IPS-NIHi11 (cell line): Measurements from ENCODE around the gene KLF18.
"Not testable (repeated sequence)": the region's sequence is repeated elsewhere in the genome, so short reads cannot be mapped to it uniquely, and the experiment has no call there.

Experiments
- DNase-seq: peaks from one replicate; pipeline ENCODE4 v3.0.0; 2012; ENCODE audit warnings: mixed read lengths, low spot score

Gene KLF18

GRCh38 chr1:44141531-44141930 lies at the start of gene KLF18:
Gene KLF18 (minus strand): TSS chr1:44141631. CDS start chr1:44141631, 0 bp downstream.
- DNase-seq = no peak

GRCh38 chr1:44174630-44175029 lies 33.2 kb upstream of the KLF18 start:
- DNase-seq = no peak

GRCh38 chr1:44170281-44170823 lies 28.9 kb upstream of the KLF18 start:
- DNase-seq = peak; percentile 29

GRCh38 chr1:44168520-44169098 lies 27.2 kb upstream of the KLF18 start:
- peak; percentile 30 for DNase-seq

- no peak for DNase-seq
Observed at GRCh38 chr1:44161546-44161945, 20.1 kb upstream of the KLF18 start.

GRCh38 chr1:44158871-44159270 lies 17.4 kb upstream of the KLF18 start:
- DNase-seq = no peak

- DNase-seq = no peak
Observed at GRCh38 chr1:44157903-44158302, 16.5 kb upstream of the KLF18 start.

- no peak for DNase-seq
Observed at GRCh38 chr1:44154049-44154448, 12.6 kb upstream of the KLF18 start.

- DNase-seq = no peak
Observed at GRCh38 chr1:44152692-44153091, 11.3 kb upstream of the KLF18 start.

GRCh38 chr1:44151808-44152207 lies 10.4 kb upstream of the KLF18 start:
- no peak for DNase-seq

GRCh38 chr1:44151332-44151731 lies 9.9 kb upstream of the KLF18 start:
- DNase-seq = no peak

GRCh38 chr1:44147582-44147981 lies 6.2 kb upstream of the KLF18 start:
- DNase-seq = no peak

- peak; percentile 37 for DNase-seq
Observed at GRCh38 chr1:44146536-44147361, 5.3 kb upstream of the KLF18 start.

- no peak for DNase-seq
Observed at GRCh38 chr1:44144962-44145756, 3.7 kb upstream of the KLF18 start.

GRCh38 chr1:44139565-44139964 lies 1.9 kb downstream of the KLF18 start:
- not testable (repeated sequence) for DNase-seq

GRCh38 chr1:44138239-44138638 lies 3.2 kb downstream of the KLF18 start:
- DNase-seq = no peak

GRCh38 chr1:44135886-44136285 lies 5.5 kb downstream of the KLF18 start:
- no peak for DNase-seq

- DNase-seq = no peak
Observed at GRCh38 chr1:44134071-44134920, 7.1 kb downstream of the KLF18 start.

- no peak for DNase-seq
Observed at GRCh38 chr1:44131411-44131810, 10.0 kb downstream of the KLF18 start.

- DNase-seq = no peak
Observed at GRCh38 chr1:44129616-44130500, 11.6 kb downstream of the KLF18 start.
